Upper lobe of right lung (tissue), 1 donor: ENCODE data around the gene RNU7-1. TPM values are rescaled to one million over a fixed set of nuclear protein-coding genes. Genes with fewer than 3 reads are reported as not detected.

Experiments used
- ATAC-seq: fragments of 200-7000 bp; cut with Tn5 transposase; one replicate; pipeline ENCODE4 v1.9.1; 2020; ENCODE audit warnings: mild to moderate bottlenecking, moderate library complexity
- DNase-seq: peaks from one replicate; pipeline ENCODE4 v3.0.0-alpha.2; 2020
- H3K27ac ChIP-seq: fragments of 200-600 bp; one replicate; pipeline ENCODE4 v1.8.0; 2022
- H3K27me3 ChIP-seq: fragments of 200-600 bp; one replicate; pipeline ENCODE4 v1.8.0; 2022; ENCODE audit warnings: mild to moderate bottlenecking
- H3K36me3 ChIP-seq: fragments of 200-600 bp; one replicate; pipeline ENCODE4 v1.8.0; 2022
- H3K4me1 ChIP-seq: fragments of 200-600 bp; one replicate; pipeline ENCODE4 v1.8.0; 2022
- H3K4me3 ChIP-seq: fragments of 200-600 bp; one replicate; pipeline ENCODE4 v1.8.0; 2022; ENCODE audit warnings: mild to moderate bottlenecking
- H3K9me3 ChIP-seq: fragments of 200-600 bp; one replicate; pipeline ENCODE4 v1.8.0; 2022
- intact Hi-C: fragments of 100-400 bp; cut with DNase I; formaldehyde crosslinking; loops from one replicate; pipeline ENCODE4 v1.11.0; 2022
- total RNA-seq: library from RNA; stranded (reverse); fragmentation: NEBNext Ultra II Directional; extraction: Animal tissue kit (Norgen Biotek cat#: 25700); gene quantifications from one replicate; pipeline ENCODE4 v1.2.1, GENCODE V29; 2021
- TF ChIP-seq, protein P1 (sequence below): fragments of 200-600 bp; IDR thresholded peaks from one replicate; pipeline ENCODE4 v1.8.0; 2022; ENCODE audit warnings: antibody characterized with exemption
- donor health status: DM: no; HTN: yes; CAD: no; lungs with severe emphysema.

Gene RNU7-1
- total RNA-seq, 1 donor from 2014 or later = not detected

DNA sequence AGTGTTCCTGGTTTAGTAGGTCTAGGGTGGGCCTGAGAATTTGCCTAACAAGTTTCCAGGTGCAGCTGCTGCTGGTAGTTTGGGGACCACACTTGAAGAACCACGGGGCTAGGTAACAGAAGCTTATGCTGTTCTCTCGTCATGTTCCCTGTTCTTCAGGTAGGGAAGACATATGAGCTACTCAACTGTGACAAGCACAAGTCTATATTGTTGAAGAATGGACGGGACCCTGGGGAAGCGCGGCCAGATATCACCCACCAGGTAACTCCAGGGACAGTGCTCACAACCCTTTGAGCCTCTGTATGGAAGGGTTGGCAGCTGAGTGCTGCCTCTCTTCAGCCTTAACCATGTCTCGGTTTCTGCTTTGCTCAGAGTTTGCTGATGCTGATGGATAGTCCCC, 30.6 kb downstream of the RNU7-1 start:
- no peaks in the 10 kb centered on the region for H3K27me3 ChIP-seq
- H3K27ac ChIP-seq = no peak overlapping the region
- no peak for DNase-seq
- intact Hi-C loops = no loop called here
- TF ChIP-seq, protein P1, sequence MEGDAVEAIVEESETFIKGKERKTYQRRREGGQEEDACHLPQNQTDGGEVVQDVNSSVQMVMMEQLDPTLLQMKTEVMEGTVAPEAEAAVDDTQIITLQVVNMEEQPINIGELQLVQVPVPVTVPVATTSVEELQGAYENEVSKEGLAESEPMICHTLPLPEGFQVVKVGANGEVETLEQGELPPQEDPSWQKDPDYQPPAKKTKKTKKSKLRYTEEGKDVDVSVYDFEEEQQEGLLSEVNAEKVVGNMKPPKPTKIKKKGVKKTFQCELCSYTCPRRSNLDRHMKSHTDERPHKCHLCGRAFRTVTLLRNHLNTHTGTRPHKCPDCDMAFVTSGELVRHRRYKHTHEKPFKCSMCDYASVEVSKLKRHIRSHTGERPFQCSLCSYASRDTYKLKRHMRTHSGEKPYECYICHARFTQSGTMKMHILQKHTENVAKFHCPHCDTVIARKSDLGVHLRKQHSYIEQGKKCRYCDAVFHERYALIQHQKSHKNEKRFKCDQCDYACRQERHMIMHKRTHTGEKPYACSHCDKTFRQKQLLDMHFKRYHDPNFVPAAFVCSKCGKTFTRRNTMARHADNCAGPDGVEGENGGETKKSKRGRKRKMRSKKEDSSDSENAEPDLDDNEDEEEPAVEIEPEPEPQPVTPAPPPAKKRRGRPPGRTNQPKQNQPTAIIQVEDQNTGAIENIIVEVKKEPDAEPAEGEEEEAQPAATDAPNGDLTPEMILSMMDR = no peak
- peaks cover 52% of the 10 kb centered on the region for H3K36me3 ChIP-seq
- H3K4me1 ChIP-seq = peaks cover 22% of the 10 kb centered on the region
- ATAC-seq = no peak
- no peaks in the 10 kb centered on the region for H3K9me3 ChIP-seq
- H3K4me3 ChIP-seq = no peak overlapping the region

DNA sequence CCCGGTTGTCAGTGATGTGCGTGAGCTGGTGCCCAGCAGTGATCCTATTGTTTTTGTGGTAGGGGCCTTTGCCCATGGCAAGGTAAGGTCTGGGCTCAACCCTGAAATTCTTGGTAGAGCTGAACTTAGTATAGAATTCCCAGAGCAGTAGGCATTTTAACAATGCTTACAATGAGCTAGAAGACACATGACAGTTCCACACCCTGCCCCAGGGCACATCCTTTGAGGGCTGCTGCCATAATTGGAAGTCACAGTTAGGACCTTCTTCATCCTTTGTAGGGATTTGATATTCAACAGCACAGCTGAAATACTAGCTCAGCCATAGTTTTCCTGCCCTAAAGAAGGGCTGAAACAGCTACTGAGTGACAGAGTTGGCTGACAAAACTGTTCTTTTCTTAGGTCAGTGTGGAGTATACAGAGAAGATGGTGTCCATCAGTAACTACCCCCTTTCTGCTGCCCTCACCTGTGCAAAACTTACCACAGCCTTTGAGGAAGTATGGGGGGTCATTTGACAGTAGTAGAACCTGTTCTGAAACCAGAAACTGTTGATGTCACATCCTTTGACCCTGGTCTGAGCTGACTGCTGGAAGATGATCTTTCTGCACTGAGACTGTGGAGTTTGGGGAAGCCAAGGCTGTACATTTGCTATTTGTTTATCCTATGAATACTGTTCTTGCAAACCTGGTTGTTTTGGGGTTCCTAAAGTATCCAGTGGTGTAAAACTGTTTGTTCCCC, 31.8 kb downstream of the RNU7-1 start:
- Histone ChIP-seq H3K36me3 (peaks cover 64% of the 10 kb centered on the region), H3K4me3 (no peak overlapping the region), H3K9me3 (no peaks in the 10 kb centered on the region), H3K27me3 (no peaks in the 10 kb centered on the region), H3K27ac (no peak overlapping the region), H3K4me1 (peaks cover 18% of the 10 kb centered on the region)
- ATAC-seq (no peak), DNase-seq (no peak)
- TF ChIP-seq, protein P1 = no peak
- intact Hi-C loops = no loop called here

DNA sequence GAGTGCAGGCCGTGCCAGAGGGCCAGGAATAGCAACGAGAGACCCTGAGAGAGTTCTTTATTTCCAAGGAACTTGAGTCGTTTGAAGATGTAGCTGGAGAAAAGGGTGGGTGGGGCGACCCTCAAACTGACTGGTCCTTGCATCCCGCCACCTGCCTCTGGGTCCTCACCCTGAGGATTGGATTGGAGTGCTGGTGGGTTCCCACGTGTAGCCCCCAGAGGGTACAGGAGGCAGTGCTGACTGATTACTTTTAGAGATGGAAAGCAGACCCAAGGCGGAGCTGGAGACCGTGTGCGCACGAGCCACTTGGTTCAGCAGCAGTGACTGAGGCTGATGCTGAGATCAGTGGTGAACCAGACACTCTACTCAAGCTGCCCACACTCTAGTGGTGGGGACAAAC, 34.0 kb downstream of the RNU7-1 start:
- DNase-seq (no peak), ATAC-seq (no peak)
- Histone ChIP-seq H3K9me3 (no peaks in the 10 kb centered on the region), H3K27me3 (no peaks in the 10 kb centered on the region), H3K27ac (peak overlapping the region; percentile 51), H3K4me1 (peaks cover 12% of the 10 kb centered on the region), H3K4me3 (no peak overlapping the region), H3K36me3 (peaks cover 82% of the 10 kb centered on the region)
- TF ChIP-seq, protein P1 = no peak
- intact Hi-C loops = no loop called here

DNA sequence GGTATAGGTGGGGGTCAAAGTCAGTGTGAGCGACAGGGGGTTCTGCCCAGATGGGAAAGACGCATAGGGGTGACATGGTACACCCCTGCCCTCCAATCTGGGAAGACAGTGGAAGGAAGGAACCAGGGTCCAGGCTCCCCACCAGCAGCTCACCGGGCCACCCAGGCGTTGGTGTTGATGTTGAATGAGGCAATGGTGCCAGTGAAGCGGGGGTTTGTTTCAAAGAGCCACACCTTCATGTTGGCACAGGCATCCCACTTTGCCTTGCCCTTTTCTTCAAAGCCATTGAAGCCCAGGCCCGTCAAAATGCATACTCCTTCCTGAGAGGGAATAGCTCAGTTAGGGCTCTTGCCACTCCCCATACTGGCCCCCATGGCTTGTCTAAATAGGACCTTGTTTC, 34.6 kb downstream of the RNU7-1 start:
- H3K27me3 ChIP-seq = no peaks in the 10 kb centered on the region
- ATAC-seq (no peak), DNase-seq (no peak)
- peaks cover 87% of the 10 kb centered on the region for H3K36me3 ChIP-seq
- H3K9me3 ChIP-seq = no peaks in the 10 kb centered on the region
- intact Hi-C loops = no loop called here
- TF ChIP-seq, protein P1 = no peak
- no peak overlapping the region for H3K4me3 ChIP-seq
- peaks cover 12% of the 10 kb centered on the region for H3K4me1 ChIP-seq
- H3K27ac ChIP-seq = peak overlapping the region; percentile 51

DNA sequence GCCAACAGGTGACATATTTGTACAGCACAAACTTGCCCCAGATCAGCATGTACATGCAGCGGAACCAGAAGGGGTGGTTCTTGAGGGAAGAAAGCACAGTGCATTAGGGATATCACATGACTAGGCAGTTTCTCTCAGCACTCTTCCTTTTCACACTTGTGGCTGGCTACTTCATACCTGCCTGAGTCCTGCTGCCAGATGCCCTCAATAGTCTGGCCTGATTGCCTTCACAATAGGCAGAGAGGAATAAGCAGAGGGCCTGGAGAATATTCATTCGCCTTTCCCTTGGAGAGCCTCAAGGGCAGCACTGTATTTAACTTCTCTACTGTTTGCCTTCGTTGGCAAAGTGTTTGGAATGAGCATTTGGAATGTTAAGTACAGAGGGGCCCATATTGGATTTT, 35.0 kb downstream of the RNU7-1 start:
- Histone ChIP-seq H3K27me3 (no peaks in the 10 kb centered on the region), H3K4me3 (no peak overlapping the region), H3K27ac (peak overlapping the region; percentile 55), H3K9me3 (no peaks in the 10 kb centered on the region), H3K4me1 (peaks cover 12% of the 10 kb centered on the region), H3K36me3 (peaks cover 90% of the 10 kb centered on the region)
- intact Hi-C loops = no loop called here
- ATAC-seq (peak; percentile 86), DNase-seq (no peak)
- TF ChIP-seq, protein P1 = no peak

DNA sequence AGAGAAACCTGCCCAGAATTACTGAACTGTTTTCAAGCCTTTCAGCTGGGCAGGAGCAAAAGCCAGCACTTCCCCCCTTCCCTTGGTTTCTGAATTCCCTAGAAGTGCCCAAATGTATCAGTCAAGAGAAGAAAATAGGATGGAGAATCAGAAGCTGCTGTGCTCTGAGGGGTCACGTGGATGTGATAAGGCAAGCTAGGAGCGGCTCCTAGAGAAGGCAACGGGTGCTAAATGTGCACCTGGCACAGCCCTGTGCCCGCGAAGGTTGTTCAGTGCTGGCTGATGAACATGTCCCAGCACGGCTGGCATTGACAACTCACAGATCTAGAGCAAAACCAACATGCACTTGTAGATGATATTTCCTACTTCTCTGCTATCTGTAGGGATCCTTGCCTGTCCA, 35.4 kb downstream of the RNU7-1 start:
- DNase-seq (no peak), ATAC-seq (peak; percentile 49)
- intact Hi-C loops = no loop called here
- no peaks in the 10 kb centered on the region for H3K9me3 ChIP-seq
- H3K36me3 ChIP-seq = peaks cover 86% of the 10 kb centered on the region
- TF ChIP-seq, protein P1 = no peak
- peak overlapping the region; percentile 55 for H3K27ac ChIP-seq
- no peaks in the 10 kb centered on the region for H3K27me3 ChIP-seq
- H3K4me3 ChIP-seq = no peak overlapping the region
- H3K4me1 ChIP-seq = peaks cover 12% of the 10 kb centered on the region
